HCT116 (cell line): ENCODE data around the gene APOC1.

Experiments
- CEBPB ChIP-seq: IDR thresholded peaks from 2 replicates; pipeline ENCODE4 v1.6.1; 2012; ENCODE audit warnings: low read depth
- EZH2 ChIP-seq: fragments of 200-600 bp; sonication (generic); IDR thresholded peaks from 2 replicates; pipeline ENCODE4 v1.6.1; 2017; ENCODE audit warnings: antibody characterized with exemption, mixed run types
- POLR2A ChIP-seq: IDR thresholded peaks from 2 replicates; pipeline ENCODE4 v1.7.0; 2011; ENCODE audit warnings: borderline replicate concordance; ENCODE audit not compliant: insufficient read depth, insufficient read length; ENCODE audit errors: extremely low read depth
- TF ChIP-seq, protein P1 (sequence below), 3 experiments: fragments of 200-600 bp in 1 of 3; sonication (generic) in 1 of 3; IDR thresholded peaks in 2 of 3; conservative IDR thresholded peaks in 1 of 3; 2 replicates each; pipeline ENCODE4 v1.5.1; 2012 to 2017; ENCODE audit warnings: low read depth in 2 of 3, low read length in 2 of 3, antibody characterized with exemption in 1 of 3, borderline replicate concordance in 1 of 3, control low read depth in 1 of 3, mild to moderate bottlenecking in 1 of 3, mixed read lengths in 1 of 3, mixed run types in 1 of 3, moderate library complexity in 1 of 3; ENCODE audit not compliant: insufficient read depth in 1 of 3

DNA sequence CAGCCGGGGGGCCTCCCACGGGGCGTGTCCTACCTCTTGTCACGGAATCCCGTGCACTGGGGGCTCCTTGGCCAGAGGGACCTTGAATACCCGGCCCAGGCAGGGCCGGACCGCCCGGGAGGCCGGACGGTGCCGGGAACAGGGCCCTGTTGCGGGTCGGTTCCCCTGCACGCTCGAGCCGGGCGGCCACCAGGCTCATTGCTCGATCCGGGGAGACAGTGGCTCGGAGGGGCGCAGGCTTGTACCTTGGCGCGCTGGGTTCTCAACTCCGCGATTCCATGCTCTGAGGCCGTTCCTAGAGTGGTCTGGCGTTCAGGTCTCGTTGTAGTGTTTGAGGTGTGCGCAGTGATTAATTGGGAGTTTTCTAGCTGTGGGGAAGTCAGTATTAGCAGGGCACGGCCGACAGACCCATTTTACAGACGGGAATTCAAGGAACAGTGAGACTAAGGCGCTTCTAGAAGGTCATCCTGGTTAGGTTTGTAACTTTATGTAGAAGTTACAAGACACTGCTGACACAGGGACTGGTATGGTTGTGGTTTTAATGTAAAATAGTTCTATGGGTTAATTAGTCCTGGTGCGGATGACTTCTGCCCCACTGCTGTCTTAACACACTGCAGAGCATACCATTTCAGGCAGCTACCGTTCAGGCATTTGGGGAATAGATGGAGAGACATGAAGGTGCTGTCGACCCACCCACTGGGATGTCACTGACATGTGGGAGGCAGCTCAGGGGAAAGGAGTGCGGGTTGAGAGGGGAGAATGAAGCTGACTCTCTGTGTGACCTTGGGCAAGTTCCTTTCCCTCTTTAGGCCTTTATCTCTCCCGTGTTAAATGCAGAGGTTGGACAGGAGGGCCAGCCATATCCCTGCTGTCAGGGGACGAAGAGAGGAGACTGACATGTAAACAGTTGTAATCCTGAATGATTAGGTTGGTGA, 41.4 kb downstream of the APOC1 start:
- TF ChIP-seq, protein P1, sequence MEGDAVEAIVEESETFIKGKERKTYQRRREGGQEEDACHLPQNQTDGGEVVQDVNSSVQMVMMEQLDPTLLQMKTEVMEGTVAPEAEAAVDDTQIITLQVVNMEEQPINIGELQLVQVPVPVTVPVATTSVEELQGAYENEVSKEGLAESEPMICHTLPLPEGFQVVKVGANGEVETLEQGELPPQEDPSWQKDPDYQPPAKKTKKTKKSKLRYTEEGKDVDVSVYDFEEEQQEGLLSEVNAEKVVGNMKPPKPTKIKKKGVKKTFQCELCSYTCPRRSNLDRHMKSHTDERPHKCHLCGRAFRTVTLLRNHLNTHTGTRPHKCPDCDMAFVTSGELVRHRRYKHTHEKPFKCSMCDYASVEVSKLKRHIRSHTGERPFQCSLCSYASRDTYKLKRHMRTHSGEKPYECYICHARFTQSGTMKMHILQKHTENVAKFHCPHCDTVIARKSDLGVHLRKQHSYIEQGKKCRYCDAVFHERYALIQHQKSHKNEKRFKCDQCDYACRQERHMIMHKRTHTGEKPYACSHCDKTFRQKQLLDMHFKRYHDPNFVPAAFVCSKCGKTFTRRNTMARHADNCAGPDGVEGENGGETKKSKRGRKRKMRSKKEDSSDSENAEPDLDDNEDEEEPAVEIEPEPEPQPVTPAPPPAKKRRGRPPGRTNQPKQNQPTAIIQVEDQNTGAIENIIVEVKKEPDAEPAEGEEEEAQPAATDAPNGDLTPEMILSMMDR (IDR thresholded peaks at IDR 0.05 in 2 of 3, conservative IDR thresholded peaks at IDR 0.05 in 1 of 3; ENCODE audit: borderline replicate concordance in 1 of 3, insufficient read depth in 1 of 3, low read depth in 2 of 3, low read length in 2 of 3) = no peak
- TF ChIP-seq CEBPB (no peak), EZH2 (no peak), POLR2A (no peak)
